Measurements from ENCODE around the gene CHAMP1. TPM values are rescaled to one million over a fixed set of nuclear protein-coding genes. Genes with fewer than 3 reads are reported as not detected.

CHAMP1 gene
- total RNA-seq, 1 donor from 2014 or later = 24.0 TPM

DNA sequence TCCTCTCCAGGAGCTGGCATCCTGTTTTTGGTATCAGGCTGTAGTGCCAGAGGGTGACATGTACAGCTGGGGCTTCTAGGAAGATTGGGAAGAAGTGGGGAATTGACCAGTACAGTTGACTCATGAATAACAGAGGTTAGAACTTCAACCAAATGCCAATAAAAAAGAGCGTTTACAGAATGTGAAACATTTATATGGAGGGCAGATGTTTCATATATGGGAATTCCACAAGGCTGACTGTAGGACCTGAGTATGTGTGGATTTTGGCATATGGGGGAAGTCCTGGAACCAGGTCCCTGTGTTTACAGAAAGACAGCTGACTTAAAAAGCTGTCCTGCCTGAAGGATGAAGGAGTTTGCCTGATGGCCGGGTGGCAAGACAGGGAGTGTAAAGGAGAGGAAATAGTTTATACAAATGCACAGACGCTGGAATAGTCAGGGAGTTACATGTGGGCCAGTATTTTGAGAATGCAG lies 5.2 kb downstream of the CHAMP1 start:
- peaks cover 1% of the 10 kb centered on the region for H3K36me3 ChIP-seq (ENCODE audit: control insufficient read depth, insufficient read depth, low read length)
- H3K27me3 ChIP-seq (ENCODE audit: control insufficient read depth, insufficient read depth, low read length) = no peaks in the 10 kb centered on the region
- H3K4me3 ChIP-seq (ENCODE audit: low read depth, low read length) = no peak overlapping the region
- TF ChIP-seq, protein P1, sequence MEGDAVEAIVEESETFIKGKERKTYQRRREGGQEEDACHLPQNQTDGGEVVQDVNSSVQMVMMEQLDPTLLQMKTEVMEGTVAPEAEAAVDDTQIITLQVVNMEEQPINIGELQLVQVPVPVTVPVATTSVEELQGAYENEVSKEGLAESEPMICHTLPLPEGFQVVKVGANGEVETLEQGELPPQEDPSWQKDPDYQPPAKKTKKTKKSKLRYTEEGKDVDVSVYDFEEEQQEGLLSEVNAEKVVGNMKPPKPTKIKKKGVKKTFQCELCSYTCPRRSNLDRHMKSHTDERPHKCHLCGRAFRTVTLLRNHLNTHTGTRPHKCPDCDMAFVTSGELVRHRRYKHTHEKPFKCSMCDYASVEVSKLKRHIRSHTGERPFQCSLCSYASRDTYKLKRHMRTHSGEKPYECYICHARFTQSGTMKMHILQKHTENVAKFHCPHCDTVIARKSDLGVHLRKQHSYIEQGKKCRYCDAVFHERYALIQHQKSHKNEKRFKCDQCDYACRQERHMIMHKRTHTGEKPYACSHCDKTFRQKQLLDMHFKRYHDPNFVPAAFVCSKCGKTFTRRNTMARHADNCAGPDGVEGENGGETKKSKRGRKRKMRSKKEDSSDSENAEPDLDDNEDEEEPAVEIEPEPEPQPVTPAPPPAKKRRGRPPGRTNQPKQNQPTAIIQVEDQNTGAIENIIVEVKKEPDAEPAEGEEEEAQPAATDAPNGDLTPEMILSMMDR (IDR thresholded peaks at IDR 0.05; ENCODE audit: insufficient read depth, low read length, poor library complexity, severe bottlenecking) = no peak
- DNase-seq (ENCODE audit: low read depth) = no peak

DNA sequence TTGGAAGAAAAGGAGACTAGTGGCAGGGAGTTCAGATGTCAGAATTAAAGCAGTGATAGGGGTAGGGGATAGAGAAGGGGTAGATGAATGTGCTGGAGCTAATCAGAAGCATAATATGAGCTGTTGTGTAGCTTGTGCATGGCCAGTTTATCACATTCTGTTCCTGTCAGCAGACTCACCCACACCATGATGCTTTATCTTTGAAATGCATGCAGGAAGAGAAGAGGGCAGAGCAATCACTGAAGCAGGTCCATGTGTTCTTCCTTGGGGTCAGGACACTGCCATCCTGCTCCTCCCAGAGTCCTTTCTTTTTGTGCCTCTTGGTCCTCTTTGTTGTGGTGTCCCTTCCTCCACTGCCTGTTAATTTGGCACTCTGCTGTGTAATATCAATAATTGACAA lies 5.8 kb downstream of the CHAMP1 start:
- Histone ChIP-seq H3K36me3 (ENCODE audit: control insufficient read depth, insufficient read depth, low read length) (peaks cover 1% of the 10 kb centered on the region), H3K27me3 (ENCODE audit: control insufficient read depth, insufficient read depth, low read length) (no peaks in the 10 kb centered on the region), H3K4me3 (ENCODE audit: low read depth, low read length) (no peak overlapping the region)
- TF ChIP-seq, protein P1 (IDR thresholded peaks at IDR 0.05; ENCODE audit: insufficient read depth, low read length, poor library complexity, severe bottlenecking) = no peak
- DNase-seq (ENCODE audit: low read depth) = no peak

DNA sequence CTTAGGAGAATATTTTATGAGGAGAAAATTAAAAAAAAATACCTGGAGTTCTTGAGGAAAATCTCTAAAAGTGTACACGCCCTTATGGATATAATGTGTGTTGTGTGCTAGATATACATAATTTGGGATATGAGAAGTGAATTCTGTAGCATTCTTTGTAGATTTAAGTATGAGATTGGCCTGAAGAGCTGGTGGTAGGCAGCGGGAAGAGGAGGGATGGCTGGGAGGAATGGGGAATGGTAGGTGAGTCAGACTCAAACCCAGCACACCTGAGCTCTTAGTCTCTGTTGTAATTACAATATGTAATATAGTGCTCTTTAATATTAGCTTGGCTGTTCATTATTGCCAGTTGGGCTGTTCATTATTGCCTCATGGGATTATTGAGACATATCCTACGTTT lies 7.0 kb downstream of the CHAMP1 start:
- H3K36me3 ChIP-seq (ENCODE audit: control insufficient read depth, insufficient read depth, low read length) = peaks cover 1% of the 10 kb centered on the region
- no peak for DNase-seq (ENCODE audit: low read depth)
- no peak overlapping the region for H3K4me3 ChIP-seq (ENCODE audit: low read depth, low read length)
- TF ChIP-seq, protein P1 (IDR thresholded peaks at IDR 0.05; ENCODE audit: insufficient read depth, low read length, poor library complexity, severe bottlenecking) = no peak
- no peaks in the 10 kb centered on the region for H3K27me3 ChIP-seq (ENCODE audit: control insufficient read depth, insufficient read depth, low read length)

DNA sequence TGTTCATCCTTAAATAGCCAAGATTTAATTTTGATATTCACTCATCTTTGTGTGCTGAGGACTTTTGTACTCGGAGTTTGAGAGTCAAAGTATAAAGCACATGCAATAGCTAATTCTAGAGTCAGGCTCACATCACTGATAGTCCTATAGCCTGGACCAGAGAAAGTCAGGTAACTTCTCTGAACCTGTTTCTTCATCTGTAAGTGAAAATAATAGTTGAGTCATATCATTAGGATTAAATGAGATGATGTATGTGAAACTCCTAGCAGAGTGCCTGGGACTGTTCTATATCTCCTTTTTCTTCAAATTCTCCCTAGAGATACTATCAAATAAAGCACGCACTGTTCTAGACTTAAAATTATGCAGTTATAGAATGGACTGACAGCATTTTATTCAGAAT lies 9.0 kb downstream of the CHAMP1 start:
- Histone ChIP-seq H3K36me3 (ENCODE audit: control insufficient read depth, insufficient read depth, low read length) (peaks cover 1% of the 10 kb centered on the region), H3K4me3 (ENCODE audit: low read depth, low read length) (no peak overlapping the region), H3K27me3 (ENCODE audit: control insufficient read depth, insufficient read depth, low read length) (no peaks in the 10 kb centered on the region)
- DNase-seq (ENCODE audit: low read depth) = no peak
- TF ChIP-seq, protein P1 (IDR thresholded peaks at IDR 0.05; ENCODE audit: insufficient read depth, low read length, poor library complexity, severe bottlenecking) = no peak

DNA sequence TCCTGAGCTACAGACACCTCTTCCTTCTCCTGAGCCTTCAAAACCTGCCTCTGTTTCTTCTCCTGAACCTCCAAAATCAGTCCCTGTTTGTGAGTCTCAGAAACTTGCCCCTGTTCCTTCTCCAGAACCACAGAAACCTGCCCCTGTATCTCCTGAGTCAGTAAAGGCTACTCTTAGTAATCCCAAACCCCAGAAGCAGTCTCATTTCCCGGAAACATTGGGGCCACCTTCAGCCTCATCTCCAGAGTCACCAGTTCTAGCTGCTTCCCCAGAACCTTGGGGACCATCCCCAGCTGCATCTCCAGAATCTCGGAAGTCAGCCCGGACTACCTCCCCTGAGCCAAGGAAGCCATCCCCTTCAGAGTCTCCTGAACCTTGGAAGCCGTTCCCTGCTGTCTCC lies 10.0 kb downstream of the CHAMP1 start:
- Histone ChIP-seq H3K36me3 (ENCODE audit: control insufficient read depth, insufficient read depth, low read length) (peaks cover 1% of the 10 kb centered on the region), H3K27me3 (ENCODE audit: control insufficient read depth, insufficient read depth, low read length) (no peaks in the 10 kb centered on the region), H3K4me3 (ENCODE audit: low read depth, low read length) (no peak overlapping the region)
- TF ChIP-seq, protein P1 (IDR thresholded peaks at IDR 0.05; ENCODE audit: insufficient read depth, low read length, poor library complexity, severe bottlenecking) = no peak
- no peak for DNase-seq (ENCODE audit: low read depth)

DNA sequence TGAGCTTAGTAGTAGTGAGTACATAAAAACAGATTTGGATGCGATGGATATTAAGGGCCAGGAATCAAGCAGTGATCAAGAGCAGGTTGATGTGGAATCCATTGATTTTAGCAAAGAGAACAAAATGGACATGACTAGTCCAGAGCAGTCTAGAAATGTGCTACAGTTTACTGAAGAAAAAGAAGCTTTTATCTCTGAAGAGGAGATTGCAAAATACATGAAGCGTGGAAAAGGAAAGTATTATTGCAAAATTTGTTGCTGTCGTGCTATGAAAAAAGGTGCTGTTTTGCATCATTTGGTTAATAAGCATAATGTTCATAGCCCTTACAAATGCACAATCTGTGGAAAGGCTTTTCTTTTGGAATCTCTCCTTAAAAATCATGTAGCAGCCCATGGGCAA lies 11.4 kb downstream of the CHAMP1 start:
- peaks cover 1% of the 10 kb centered on the region for H3K36me3 ChIP-seq (ENCODE audit: control insufficient read depth, insufficient read depth, low read length)
- TF ChIP-seq, protein P1 (IDR thresholded peaks at IDR 0.05; ENCODE audit: insufficient read depth, low read length, poor library complexity, severe bottlenecking) = no peak
- no peaks in the 10 kb centered on the region for H3K27me3 ChIP-seq (ENCODE audit: control insufficient read depth, insufficient read depth, low read length)
- DNase-seq (ENCODE audit: low read depth) = no peak
- H3K4me3 ChIP-seq (ENCODE audit: low read depth, low read length) = no peak overlapping the region
